Fibroblast of skin of back (primary cell): ENCODE results near the gene TESK1. TPM values are rescaled to one million over a fixed set of nuclear protein-coding genes. Genes with fewer than 3 reads are reported as not detected.

Experiments used
- DNase-seq: peaks from one replicate; pipeline ENCODE4 v3.0.0-alpha.2; 2013
- polyA plus RNA-seq, 2 experiments: library from polyadenylated mRNA; unstranded; fragments of 120-200 nt; gene quantifications; one replicate each; pipeline ENCODE4 v1.2.1, GENCODE V29; 2013; ENCODE audit not compliant: insufficient read length in 2 of 2

TESK1 gene, protein sequence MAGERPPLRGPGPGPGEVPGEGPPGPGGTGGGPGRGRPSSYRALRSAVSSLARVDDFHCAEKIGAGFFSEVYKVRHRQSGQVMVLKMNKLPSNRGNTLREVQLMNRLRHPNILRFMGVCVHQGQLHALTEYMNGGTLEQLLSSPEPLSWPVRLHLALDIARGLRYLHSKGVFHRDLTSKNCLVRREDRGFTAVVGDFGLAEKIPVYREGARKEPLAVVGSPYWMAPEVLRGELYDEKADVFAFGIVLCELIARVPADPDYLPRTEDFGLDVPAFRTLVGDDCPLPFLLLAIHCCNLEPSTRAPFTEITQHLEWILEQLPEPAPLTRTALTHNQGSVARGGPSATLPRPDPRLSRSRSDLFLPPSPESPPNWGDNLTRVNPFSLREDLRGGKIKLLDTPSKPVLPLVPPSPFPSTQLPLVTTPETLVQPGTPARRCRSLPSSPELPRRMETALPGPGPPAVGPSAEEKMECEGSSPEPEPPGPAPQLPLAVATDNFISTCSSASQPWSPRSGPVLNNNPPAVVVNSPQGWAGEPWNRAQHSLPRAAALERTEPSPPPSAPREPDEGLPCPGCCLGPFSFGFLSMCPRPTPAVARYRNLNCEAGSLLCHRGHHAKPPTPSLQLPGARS
- 43.0 TPM for polyA plus RNA-seq (2013, experiment 1 of 2; ENCODE audit: insufficient read length)
- polyA plus RNA-seq (2013, experiment 2 of 2; ENCODE audit: insufficient read length): 44.8 TPM

DNA sequence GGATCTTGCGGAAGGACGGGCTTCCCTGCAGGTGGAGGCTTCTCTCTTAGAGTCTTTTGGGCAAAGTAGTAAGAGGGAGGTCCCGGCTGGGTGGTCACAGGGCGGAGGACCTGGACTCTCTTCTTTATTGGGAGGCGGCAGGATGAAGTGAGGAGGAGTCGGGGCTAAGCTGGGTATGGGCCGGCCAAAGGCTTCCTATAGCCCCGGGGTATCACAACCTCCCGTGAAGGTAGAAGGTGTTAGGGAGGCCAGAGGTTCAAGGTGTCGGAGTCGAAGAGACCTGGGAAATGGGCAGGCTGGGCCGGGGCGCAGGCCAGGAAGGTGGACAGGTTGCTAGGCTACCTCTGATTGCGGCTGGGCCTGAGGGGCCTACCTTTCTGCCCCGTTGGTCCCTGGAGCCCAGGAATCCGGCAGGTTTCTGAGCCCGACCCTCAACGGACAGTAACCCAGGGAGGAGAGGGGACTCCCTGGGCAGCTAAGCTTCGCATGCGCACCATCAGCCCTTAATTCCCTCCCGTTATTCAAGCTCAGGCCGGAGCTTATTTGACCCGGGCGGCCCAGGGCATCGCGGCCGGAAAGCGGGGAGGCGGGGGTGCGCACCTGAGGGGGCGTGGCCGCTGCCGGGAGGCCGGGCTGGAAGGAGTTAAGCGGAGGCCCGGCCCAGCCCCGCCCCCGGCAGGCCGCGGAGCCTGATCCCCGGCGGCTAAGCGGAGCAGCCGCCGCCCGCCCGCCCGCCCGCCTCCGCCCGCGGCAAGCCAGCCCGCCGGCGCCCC, at the start of gene TESK1:
TSS of gene TESK1 (plus strand) at position 685 of the 773 bp plus-strand sequence. CDS start 358 bp downstream, outside the sequence.
- DNase-seq: peak; percentile 58

DNA sequence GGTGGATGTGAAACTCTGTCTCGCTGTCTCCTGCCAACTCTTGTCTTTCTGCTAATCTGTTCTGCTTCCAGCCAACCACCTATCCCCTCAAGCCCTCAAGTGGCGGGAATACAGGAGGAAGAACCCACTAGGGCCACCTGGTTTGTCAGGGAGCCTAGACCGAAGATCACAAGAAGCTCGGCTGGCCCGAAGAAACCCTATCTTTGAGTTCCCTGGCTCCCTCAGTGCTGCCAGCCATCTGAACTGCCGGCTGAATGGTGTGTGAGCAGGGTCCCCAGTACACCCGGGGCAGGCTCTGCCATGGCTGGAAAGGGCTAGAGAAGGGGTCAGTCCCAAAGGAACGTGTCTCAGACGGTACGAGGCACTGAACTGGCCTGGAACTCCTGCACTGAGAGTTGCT, 49.2 kb upstream of the TESK1 start:
- no peak for DNase-seq

DNA sequence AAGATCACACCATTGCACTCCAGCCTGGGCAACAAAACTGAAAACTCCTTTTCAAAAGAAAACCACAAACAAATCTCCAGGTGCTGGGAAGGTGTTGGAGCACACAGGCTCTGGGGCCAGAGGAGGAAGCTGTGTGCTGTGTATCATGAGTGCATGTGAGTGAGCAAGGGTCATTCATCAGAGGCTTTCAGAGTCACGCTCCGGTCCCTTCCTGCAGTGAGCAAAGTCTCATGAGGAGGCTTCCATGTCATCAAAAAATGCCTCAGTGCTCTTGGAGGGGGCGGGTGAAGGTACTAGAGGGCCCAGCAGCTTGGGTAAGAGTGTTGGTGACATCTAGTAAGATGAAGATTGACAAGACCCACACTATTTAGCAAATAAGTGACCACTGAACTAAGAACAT, 48.3 kb upstream of the TESK1 start:
- no peak for DNase-seq

DNA sequence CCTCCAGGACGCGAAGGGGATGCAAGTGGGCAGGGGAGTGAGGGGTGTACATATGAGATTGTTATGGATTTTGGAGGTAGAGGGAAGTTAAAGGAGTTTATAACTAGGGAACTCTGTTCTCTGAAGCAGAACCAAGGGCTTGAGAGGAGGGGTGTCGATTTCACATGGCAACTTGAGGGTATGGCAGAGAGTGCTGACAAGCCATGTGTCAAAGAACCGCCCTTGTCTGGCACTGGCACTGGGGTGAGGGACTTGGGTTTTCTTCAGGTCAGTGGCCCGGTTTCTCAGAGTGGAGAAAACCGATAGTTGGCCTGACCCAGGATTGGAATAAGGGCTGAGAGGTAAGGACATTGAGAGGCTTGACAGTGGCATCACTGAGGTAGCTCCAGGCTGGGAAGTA, 47.7 kb upstream of the TESK1 start:
- no peak for DNase-seq

DNA sequence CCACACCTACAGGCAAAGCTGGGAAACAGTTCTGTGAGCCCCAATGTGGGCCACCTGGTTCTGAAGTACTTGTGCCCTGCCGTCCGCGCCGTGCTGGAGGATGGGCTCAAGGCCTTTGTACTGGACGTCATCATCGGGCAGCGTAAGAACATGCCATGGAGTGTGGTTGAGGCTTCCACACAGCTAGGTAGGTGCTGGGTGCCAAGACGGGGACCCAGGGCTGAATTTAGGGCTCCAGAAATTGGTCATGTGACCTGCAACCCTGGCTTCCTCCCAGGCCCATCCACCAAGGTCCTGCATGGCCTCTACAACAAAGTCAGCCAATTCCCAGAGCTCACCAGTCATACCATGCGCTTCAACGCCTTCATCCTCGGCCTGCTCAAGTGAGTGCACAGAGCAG, 46.9 kb upstream of the TESK1 start:
- DNase-seq: no peak

DNA sequence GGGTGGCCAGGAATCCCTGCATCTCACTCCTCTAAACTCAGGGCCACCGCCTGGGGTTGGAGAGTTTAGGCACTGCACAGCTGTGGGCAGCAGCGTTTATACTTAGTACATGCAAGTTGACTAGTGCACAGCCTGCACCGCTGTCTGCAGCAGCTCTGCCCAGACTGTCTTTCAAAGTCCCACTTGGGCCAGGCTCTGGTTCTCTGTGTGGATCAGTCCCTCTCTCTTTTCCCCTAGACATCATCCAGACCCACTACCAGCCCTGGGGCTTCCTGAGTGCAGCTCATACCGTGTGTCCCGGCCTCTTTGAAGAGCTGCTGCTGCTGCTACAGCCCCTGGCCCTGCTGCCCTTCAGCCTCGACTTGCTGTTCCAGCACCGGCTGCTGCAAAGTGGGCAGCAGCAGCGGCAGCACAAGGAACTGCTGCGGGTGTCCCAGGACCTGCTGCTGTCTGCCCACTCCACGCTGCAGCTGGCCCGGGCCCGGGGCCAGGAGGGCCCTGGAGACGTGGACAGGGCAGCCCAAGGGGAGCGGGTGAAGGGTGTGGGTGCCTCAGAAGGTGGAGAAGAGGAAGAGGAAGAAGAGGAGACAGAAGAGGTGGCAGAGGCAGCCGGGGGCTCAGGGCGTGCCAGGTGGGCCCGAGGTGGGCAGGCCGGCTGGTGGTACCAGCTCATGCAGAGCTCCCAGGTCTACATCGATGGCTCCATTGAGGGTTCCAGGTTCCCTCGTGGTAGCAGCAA, 45.1 kb upstream of the TESK1 start:
- DNase-seq: no peak

DNA sequence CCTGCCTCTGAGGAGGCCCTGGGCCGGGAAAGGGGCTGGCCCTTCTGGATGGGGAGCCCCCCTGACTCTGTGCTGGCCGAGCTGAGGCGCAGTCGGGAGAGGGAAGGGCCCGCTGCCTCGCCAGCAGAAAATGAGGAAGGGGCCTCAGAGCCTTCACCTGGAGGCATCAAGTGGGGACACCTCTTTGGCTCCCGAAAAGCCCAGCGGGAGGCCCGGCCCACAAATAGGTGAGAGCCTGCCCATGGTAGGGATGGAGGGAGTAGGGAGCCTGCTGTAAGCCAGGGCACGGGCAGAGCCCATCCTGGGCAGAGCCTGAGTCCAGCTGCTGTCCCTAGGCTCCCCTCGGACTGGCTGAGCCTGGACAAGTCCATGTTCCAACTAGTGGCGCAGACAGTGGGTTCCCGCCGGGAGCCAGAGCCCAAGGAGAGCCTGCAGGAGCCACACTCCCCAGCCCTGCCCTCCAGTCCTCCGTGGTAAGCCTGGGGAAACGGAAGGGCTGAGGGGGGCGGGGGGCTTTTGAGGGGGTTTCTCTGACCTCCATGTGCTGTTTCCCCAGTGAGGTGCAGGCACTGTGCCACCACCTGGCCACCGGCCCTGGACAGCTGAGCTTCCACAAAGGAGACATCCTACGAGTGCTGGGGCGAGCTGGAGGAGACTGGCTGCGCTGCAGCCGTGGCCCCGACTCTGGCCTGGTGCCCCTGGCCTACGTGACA, 44.3 kb upstream of the TESK1 start:
- DNase-seq: no peak

DNA sequence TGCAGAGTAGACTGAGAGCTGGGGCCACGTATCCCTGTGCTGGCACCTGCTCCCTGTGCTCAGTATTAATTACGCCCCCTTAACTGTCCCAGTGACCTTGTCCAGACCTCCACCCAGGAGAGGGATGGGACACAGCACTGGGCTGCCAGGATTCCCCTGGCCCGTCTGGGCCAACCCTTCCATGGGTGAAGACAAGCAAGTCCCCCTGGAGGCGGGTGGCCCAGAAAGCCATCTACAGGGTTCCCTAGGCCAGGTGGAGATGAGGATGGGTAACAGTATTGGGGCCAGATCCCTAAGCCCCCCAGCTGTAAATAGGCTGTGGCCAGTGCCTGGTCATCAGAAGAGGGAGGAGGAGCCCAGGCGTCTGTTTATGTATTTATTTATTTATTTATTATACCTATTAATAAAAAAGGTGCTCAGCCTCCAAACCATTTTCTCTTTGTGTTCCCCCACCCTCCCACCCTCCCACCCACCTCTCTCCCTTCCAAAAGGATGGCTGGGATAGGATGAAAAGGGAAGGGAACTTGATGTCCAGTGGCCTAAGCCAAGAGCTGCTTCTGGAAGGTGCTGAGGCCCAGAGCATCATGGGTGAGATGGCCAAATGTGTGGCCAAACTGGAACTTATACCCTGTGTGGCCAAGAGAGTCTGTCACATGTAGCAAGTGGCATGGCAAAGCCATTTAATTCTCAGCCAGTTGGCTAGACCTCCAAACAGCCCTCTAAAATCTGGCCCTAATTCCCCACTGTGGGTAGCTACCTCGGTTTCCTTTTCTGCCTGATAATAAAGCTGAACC, 43.4 kb upstream of the TESK1 start:
- DNase-seq: no peak

DNA sequence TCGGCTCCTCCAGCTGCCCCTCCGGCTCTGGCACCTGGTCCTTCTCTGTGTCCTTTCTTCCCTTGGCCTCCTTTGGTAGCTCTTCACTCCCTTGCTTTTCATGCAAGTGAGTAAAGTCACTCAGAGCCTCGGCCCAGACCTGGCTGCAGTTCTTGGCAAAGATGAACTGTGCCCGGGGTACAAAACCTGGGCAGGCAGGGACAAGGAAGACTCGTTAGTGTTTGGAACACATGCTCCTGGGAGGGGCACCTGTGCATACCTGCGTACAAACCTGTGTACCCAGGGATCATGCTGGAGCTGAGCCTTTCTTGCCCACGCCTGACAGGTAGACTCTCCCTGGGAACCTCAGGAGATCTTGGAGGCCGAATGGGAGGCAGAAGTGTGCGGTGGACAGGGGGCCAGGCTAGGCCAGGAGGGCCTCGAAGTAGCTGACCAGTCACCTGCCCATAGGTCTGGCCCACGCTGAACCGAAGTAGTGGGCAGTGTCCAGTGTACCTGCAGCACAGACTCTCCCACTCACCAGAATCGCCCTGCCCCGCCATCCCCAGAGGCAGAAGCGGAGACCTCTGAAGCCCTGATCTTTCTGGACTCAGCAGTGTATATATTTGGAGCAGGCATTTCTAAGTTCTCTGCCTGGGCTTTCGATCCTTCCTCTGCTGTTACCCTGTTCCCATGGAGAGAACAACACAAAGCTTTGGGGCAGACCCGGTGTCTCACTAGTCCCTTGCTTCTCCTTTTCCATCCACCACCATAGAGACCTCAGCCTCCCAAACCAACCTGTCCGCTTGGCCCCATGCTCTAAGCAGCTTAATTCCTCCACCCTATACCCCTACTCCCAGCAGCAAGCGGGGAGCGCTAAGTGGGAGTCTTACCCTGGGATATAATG, 41.9 kb upstream of the TESK1 start:
- DNase-seq: no peak

DNA sequence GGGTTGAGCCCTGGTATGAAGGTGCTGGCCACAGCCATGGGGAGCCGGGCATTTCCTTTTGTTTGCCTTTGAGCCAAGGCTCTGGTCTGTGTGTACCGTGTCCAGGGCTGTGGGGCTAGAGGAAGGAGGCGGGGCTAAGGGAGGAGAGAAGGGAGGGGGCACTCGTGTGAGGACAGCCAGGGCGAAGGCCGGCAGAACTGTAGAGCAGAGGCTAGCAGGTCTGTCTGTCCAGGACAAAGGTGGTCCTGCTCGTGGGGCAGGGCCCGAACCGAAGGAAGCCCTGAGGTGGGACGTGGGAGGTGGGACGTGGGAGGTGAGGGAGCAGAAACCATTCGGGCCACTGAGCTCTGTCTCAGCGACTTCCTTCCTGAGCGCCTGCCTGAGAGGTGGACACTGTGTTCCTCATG, 41.3 kb upstream of the TESK1 start:
- no peak for DNase-seq

DNA sequence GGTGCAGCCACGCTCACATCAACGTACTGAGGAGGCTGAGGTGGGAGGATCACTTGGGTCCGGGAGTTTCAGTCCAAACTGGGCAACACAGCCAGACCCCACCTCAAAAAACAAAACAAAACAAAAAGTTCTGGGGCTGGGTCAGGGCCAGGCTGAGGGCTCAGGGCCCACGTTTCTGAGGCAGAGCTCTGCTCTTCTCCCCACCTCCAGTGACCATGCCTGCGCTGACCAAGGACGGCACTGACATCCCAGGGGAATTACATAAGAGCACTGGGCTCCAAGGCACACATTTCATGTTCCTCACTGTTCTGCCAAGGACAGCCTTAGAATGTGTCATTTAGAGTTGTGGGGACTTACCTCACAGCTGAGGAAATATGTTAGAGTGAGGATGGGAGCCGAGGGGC, 40.4 kb upstream of the TESK1 start:
- DNase-seq: peak; percentile 22

DNA sequence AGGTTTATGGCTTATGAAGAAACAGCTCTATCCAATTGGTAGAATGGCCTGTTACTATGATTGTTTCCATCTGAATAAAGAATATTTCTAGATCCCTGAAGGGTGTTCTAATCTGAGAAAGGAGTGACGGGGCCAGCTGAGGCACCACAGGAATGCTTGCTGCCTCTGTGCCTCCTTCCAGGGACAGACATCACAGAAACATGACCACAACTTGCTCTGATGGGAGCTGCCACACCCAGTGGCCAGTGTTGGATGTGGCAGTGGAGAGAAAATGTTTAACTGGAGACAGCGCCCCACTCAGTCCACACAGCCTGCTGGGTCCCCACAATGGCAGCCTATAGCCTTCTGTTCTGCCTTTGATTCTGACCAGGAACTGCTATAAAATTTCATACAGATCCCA, 38.6 kb upstream of the TESK1 start:
- peak; percentile 80 for DNase-seq

DNA sequence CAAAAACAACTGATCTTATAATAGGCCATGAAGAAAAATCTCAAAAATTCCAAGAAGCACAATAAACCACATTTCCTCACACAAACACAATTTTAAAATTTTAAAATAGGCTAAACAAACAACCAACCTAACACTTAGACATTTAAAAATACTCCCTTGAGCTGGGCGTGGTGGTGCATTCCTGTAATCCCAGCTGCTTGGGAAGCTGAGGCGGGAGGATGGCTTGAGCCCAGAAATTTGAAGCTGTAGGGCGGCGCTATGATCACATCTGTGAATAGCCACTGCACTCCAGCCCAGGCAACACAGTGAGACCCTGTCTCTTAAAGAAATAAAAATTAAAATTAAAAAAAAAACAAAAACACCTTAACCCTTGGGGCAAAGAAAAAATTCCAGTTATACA, 36.9 kb upstream of the TESK1 start:
- DNase-seq: peak; percentile 30

DNA sequence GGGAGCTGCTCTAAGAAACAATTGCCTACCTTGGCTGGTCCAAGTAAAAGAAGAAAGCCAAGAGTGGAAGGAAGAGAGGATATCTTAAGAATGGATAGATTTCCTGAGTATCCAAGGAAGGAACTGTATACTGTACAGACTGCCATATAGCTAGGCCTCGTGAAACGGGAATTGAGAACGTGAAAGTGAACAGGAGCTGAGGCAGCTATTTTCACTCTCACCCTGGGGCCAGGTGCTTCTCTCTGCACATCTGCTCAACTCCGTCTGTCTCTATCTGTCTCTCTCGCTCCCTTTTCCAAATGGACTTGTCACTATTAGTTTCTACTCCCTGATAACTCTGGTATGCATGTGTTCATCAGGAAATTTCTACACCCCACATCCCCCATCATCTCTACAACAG, 35.9 kb upstream of the TESK1 start:
- DNase-seq: no peak

DNA sequence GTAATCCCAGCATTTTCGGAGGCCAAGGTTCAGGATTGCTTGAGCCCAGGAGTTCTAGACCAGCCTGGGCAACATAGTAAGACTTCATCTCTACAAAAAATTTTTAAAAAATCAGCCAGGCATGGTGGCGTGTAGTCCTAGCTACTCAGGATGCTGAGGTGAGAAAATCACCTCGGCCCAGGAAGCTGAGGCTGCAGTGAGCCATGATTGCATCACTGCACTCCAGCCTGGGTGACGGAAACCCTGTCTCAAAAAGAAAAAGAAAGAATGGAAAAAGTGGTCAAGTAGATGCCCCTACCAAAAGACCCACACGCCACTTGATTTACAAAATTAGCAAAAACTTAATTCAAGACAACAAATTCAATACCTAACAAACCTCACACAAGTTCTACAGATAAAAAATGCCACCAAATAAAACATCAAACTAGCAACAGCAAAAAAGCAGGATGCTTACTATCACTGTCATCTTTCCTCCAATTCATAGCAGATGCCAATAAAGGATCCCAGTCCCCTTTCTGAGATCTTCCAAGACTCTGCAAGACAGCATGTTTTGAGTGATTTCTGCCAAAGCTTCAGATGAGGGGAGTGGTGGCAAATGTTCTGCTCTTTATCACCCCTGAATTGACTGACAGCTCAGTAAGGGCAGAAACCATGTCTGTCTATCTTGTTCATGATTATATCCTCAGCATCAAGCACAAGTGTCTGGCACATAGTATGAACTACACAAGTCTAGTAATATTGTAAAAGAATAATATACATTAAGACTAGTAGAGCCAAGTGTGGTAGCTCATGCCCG, 34.2 kb upstream of the TESK1 start:
- no peak for DNase-seq

DNA sequence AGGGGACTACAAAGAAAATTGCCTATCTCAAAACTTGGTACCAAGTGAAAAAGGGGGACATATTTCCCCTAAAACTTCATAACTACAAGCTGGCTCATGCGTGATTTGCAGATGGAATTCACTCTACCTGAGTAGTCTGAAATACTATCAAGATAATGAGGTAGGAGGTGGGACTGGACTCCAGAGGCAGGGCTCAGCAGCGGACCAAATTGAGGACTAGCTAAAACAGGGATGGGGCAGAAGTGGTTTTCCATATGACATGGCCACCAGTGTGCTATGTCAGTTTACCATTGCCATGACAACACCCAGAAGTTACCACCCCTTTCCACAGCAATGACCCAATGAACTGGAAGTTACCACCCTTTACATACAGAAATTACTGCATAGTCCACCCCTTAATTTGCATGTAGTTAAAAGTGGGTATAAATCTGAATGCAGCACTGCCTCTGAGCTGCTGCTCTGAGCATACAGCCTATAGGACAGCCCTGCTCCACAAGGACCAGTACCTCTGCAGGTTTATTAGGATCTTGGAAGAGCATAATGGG, 30.4 kb upstream of the TESK1 start:
- DNase-seq: no peak

DNA sequence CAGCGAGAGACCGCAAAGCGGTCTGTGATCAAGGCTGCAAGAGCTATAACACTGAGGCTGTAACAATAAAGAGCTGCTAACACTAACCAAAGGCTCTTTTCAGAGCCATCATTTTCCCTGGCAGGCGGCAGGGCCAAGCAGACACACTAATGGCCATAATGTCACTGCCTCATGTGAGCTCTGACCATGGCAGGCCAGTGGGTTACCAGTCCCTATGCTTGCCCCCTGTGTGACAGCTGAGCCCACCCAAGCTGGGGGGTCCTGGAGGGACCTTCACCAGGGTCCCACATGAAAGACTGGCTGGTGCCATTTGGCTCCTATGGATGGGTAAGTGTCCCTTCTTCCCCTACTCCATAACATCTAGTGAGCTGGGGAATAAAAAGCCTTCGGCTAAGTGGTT, 29.6 kb upstream of the TESK1 start:
- no peak for DNase-seq

DNA sequence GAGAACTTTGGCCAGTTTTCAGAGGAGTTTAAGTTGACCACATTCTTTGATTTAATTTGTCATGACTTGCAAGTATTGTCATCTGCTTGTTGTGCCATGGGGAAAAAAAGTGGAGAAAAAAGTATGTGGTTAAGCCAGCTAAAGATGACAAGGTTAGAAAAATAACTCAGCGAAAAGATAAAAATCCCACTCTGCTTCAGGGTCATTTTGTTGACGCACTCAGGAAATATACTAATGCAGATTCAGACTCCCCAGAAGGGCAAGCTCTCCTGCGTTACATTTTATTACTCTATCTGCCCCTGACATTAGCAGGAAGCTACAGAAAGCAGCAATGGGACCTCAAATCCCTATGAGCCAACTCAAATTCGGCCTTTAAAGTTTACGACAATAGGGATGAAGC, 27.6 kb upstream of the TESK1 start:
- DNase-seq: no peak

DNA sequence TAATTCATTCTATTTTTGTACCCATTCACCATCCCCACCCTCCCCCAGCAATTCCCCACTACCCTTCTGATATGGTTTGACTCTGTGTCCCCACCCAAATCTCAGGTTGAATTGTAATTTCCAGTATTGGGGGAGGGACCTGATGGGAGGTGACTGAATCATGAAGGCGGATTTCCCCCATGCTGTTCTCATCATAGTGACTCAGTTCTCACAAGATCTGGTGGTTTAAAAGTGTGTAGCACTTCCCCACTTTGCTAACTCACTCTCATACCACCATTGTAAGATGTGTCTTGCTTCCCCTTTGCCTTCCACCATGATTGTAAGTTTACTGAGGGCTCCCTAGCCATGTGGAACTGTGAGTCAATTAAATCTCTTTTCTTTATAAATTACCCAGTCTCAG, 25.9 kb upstream of the TESK1 start:
- no peak for DNase-seq
